ENCODE measurements around the gene ZNF284. TPM values are rescaled to one million over a fixed set of nuclear protein-coding genes. Genes with fewer than 3 reads are reported as not detected.

The ZNF284 gene
- 1.9 and 2.9 TPM in 2 replicates for total RNA-seq (2014; rRNA removed; shearing (Covaris generic))
- polyA plus RNA-seq (2016; fragmentation: Nextera tagmentation; extraction: Ambion mirVana) = 1.9 and 2.0 TPM in 2 replicates

- H3K4me2 ChIP-seq (ENCODE audit: unreplicated experiment) = peak within 1 kb of the TSS; percentile 96
- H3K79me2 ChIP-seq (ENCODE audit: insufficient read depth) = peaks cover 42% of the 10 kb centered on the region
- peaks cover 6% of the 10 kb centered on the region; the same call in 1 of the 2 replicates for H3K4me1 ChIP-seq (ENCODE audit: insufficient read depth)
- WGBS, 2 experiments (ENCODE audit: low coverage in 1 of 2, low lambda C conversion rate in 2 of 2, missing lambda C conversion rate in 2 of 2) = 1 to 2% methylated on average over 32 to 40 of the region's 40 CpGs
- DNase-seq = peak; percentile 92
- no peaks in the 10 kb centered on the region for H3F3A ChIP-seq (ENCODE audit: insufficient read depth)
- H3K9ac ChIP-seq = peak within 1 kb of the TSS; percentile 71
- no peaks in the 10 kb centered on the region for H3K9me3 ChIP-seq (ENCODE audit: low read depth)
- H3K36me3 ChIP-seq (ENCODE audit: low read depth) = peaks cover 8% of the 10 kb centered on the region
- in situ Hi-C loops (cut with MboI) = no loop called here
- no peaks in the 10 kb centered on the region for H3K27me3 ChIP-seq (replicated peaks; ENCODE audit: insufficient read depth)
- peak within 1 kb of the TSS; percentile 95 for H3K4me3 ChIP-seq
- TF ChIP-seq EZH2phosphoT487 (IDR thresholded peaks at IDR 0.05; ENCODE audit: insufficient read depth, low read depth) (no peak), EZH2 (IDR thresholded peaks at IDR 0.05; ENCODE audit: insufficient read depth, poor library complexity, severe bottlenecking) (no peak)
- peak within 1 kb of the TSS; percentile 100 for H2AFZ ChIP-seq
- no peaks in the 10 kb centered on the region for H3K9me2 ChIP-seq (ENCODE audit: insufficient read depth)
- no peaks in the 10 kb centered on the region for H4K20me1 ChIP-seq (ENCODE audit: insufficient read depth)
- H3K27ac ChIP-seq = peak within 1 kb of the TSS; percentile 42
These were observed at the start of gene ZNF284 for GRCh38 chr19:44071824-44072542. ZNF284 (plus strand) TSS chr19:44072159; CDS start chr19:44076390, 4,231 bp downstream.

- TF ChIP-seq EZH2 (IDR thresholded peaks at IDR 0.05; ENCODE audit: insufficient read depth, poor library complexity, severe bottlenecking) (no peak), EZH2phosphoT487 (IDR thresholded peaks at IDR 0.05; ENCODE audit: insufficient read depth, low read depth) (no peak)
- Histone ChIP-seq H3K36me3 (ENCODE audit: low read depth) (peaks cover 19% of the 10 kb centered on the region), H3K4me2 (ENCODE audit: unreplicated experiment) (peak overlapping the region; percentile 85), H3K9me2 (ENCODE audit: insufficient read depth) (no peaks in the 10 kb centered on the region), H3K27ac (0 out of 2 replicates have a peak overlapping the region, but pooled peaks have one; percentile 50), H3K9ac (peak overlapping the region; percentile 94), H3K27me3 (replicated peaks; ENCODE audit: insufficient read depth) (no peaks in the 10 kb centered on the region), H4K20me1 (ENCODE audit: insufficient read depth) (no peaks in the 10 kb centered on the region), H3K4me3 (peak overlapping the region; percentile 100), H3F3A (ENCODE audit: insufficient read depth) (no peaks in the 10 kb centered on the region), H3K79me2 (ENCODE audit: insufficient read depth) (peaks cover 12% of the 10 kb centered on the region), H2AFZ (peak overlapping the region; percentile 99), H3K4me1 (ENCODE audit: insufficient read depth) (peaks cover 5% of the 10 kb centered on the region; the same call in 1 of the 2 replicates), H3K9me3 (ENCODE audit: low read depth) (no peaks in the 10 kb centered on the region)
- DNase-seq = no peak
- in situ Hi-C loops (cut with MboI) = no loop called here
- 49 to 51% methylated on average over 4 of the region's 4 CpGs for WGBS, 2 experiments (ENCODE audit: low coverage in 1 of 2, low lambda C conversion rate in 2 of 2, missing lambda C conversion rate in 2 of 2)
These were observed 47.1 kb upstream of the ZNF284 start for GRCh38 chr19:44024900-44025216.

GRCh38 chr19:44025217-44025936 lies 46.6 kb upstream of the ZNF284 start, which contains the start of gene ZNF222:
ZNF222 (plus strand) TSS chr19:44025379; CDS start chr19:44025437, 58 bp downstream.
- H3K9me3 ChIP-seq (ENCODE audit: low read depth) = peaks cover 3% of the 10 kb centered on the region
- H2AFZ ChIP-seq = peak within 1 kb of the TSS; percentile 99
- H3K9me2 ChIP-seq (ENCODE audit: insufficient read depth) = no peaks in the 10 kb centered on the region
- peaks cover 5% of the 10 kb centered on the region; the same call in 1 of the 2 replicates for H3K4me1 ChIP-seq (ENCODE audit: insufficient read depth)
- H3K4me2 ChIP-seq (ENCODE audit: unreplicated experiment) = peak within 1 kb of the TSS; percentile 85
- DNase-seq = peak; percentile 96
- no peak for TF ChIP-seq EZH2phosphoT487 (IDR thresholded peaks at IDR 0.05; ENCODE audit: insufficient read depth, low read depth)
- TF ChIP-seq EZH2 (IDR thresholded peaks at IDR 0.05; ENCODE audit: insufficient read depth, poor library complexity, severe bottlenecking) = no peak
- in situ Hi-C loops (cut with MboI) = no loop called here
- H3K27ac ChIP-seq = peak within 1 kb of the TSS; percentile 50
- H3K36me3 ChIP-seq (ENCODE audit: low read depth) = peaks cover 24% of the 10 kb centered on the region
- H3K27me3 ChIP-seq (replicated peaks; ENCODE audit: insufficient read depth) = no peaks in the 10 kb centered on the region
- no peaks in the 10 kb centered on the region for H4K20me1 ChIP-seq (ENCODE audit: insufficient read depth)
- peak within 1 kb of the TSS; percentile 100 for H3K4me3 ChIP-seq
- no peaks in the 10 kb centered on the region for H3F3A ChIP-seq (ENCODE audit: insufficient read depth)
- 2% methylated on average over 37 of the region's 37 CpGs for WGBS, 2 experiments (ENCODE audit: low coverage in 1 of 2, low lambda C conversion rate in 2 of 2, missing lambda C conversion rate in 2 of 2)
- H3K9ac ChIP-seq = peak within 1 kb of the TSS; percentile 94
- H3K79me2 ChIP-seq (ENCODE audit: insufficient read depth) = peaks cover 12% of the 10 kb centered on the region

GRCh38 chr19:44026622-44027021 lies 45.3 kb upstream of the ZNF284 start:
- Histone ChIP-seq H3K4me1 (ENCODE audit: insufficient read depth) (peaks cover 5% of the 10 kb centered on the region; the same call in 1 of the 2 replicates), H3K9me2 (ENCODE audit: insufficient read depth) (no peaks in the 10 kb centered on the region), H3K4me2 (ENCODE audit: unreplicated experiment) (no peak overlapping the region), H3K36me3 (ENCODE audit: low read depth) (peaks cover 36% of the 10 kb centered on the region), H3K79me2 (ENCODE audit: insufficient read depth) (peaks cover 12% of the 10 kb centered on the region), H3F3A (ENCODE audit: insufficient read depth) (no peaks in the 10 kb centered on the region), H2AFZ (no peak overlapping the region), H3K4me3 (no peak overlapping the region), H4K20me1 (ENCODE audit: insufficient read depth) (no peaks in the 10 kb centered on the region), H3K9me3 (ENCODE audit: low read depth) (peaks cover 3% of the 10 kb centered on the region), H3K27ac (no peak overlapping the region), H3K27me3 (replicated peaks; ENCODE audit: insufficient read depth) (no peaks in the 10 kb centered on the region), H3K9ac (no peak overlapping the region)
- WGBS, 2 experiments (ENCODE audit: low coverage in 1 of 2, low lambda C conversion rate in 2 of 2, missing lambda C conversion rate in 2 of 2) = 96 to 99% methylated on average over 6 of the region's 6 CpGs
- TF ChIP-seq EZH2phosphoT487 (IDR thresholded peaks at IDR 0.05; ENCODE audit: insufficient read depth, low read depth) = no peak
- DNase-seq = no peak
- in situ Hi-C loops (cut with MboI) = no loop called here
